Measurements from ENCODE around the gene RPS21.

- TF ChIP-seq ZNF274 (IDR thresholded peaks at IDR 0.05; ENCODE audit: low read depth, low read length) (no peak), SUZ12 (IDR thresholded peaks at IDR 0.05; ENCODE audit: extremely low read depth, insufficient read depth, insufficient read length) (no peak)
Measured at GRCh38 chr20:62350098-62350628, 36.7 kb upstream of the RPS21 start.

Data from NT2/D1 (cell line).